GM11168 (cell line): ENCODE results near the gene TOX2.

Experiments used
- in situ Hi-C: fragments of 300-500 bp; cut with MboI; formaldehyde crosslinking; loops from one replicate; pipeline ENCODE4 v1.12.0; 2022; ENCODE audit warnings: low sequenced_read_pairs; ENCODE audit not compliant: unreplicated experiment

TOX2 gene

DNA sequence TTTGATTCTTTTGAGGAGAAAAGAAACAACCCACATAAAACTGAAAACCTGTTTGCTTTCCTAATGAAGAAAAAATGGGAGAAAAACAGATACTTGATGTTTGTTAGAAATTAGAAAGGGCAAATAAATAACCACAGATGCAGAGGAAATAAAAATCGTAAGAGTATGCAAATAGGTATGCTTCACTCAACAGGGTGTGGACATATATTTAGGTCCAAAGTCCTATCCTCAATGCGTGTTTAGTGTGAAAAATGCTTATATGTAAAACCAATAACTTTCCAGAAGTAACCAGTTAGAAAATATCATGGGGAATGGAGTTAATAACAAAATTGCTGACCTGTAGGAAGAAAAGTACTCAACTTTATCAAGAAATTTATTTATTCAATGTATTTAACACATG, 135.7 kb downstream of the TOX2 start:
- in situ Hi-C loops = no loop called here

DNA sequence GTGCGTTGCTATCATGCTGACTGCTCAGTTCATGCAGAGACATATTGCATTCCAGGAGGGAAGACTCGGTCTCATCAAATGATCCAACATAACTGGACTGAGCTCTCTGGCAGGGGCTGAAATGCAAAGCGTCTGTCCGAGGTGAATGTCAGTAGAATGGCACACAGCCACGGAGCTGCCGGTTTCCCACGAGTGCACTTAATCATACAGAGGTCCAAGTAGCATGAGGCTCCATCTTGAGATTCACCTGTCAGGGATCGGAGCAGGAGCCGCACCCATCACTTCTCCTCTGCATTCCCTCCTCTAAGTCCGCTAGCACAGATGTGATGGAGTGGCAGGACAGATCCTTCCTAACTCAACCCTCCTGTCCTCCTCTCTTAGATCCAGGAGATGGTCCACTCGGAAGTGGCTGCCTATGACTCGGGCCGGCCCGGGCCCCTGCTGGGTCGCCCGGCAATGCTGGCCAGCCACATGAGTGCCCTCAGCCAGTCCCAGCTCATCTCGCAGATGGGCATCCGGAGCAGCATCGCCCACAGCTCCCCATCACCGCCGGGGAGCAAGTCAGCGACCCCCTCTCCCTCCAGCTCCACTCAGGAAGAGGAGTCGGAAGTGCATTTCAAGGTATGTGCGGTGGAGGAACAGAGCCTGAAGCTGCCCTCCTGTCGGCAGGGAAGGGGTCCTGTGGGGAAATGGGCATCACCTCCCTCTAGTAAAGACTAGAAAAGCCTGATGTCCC, 136.4 kb downstream of the TOX2 start:
- in situ Hi-C loops = no loop called here

DNA sequence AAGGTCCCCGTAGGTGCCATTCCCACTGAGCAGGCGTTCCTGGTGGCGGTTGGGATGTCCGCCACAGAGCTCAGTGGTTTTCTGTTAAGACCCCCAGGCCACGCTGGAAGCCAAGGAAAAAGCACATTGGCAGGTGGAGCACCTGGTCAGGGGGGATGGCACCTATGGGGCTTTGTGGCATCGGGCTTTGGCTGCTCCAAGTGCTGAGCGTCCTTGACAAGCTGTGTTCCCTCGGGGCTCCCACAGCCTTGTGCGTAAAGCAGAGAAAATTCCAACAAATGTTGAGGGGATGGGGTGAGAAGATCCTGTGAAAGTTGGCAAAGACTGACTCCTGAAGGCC, 137.0 kb downstream of the TOX2 start:
- in situ Hi-C loops = no loop called here

DNA sequence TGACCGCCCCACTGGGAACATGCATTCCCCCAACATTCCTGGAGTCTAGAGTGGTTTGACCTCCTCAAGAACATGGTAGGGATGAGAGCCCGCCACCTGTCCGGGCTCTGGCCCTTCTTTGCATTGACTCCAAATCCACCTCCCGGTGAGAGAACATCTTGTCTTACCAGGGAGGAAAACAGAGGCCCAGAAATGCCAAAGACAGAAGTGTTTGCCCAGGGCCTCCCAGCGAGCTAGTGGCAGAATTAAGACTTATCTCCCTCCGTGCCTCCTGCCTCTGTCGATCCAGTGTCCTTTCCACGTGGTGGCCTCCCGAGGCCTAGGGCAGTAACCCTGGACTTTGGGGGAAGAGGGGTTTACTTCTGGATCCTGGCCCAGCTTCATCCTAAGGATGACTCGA, 137.5 kb downstream of the TOX2 start:
- in situ Hi-C loops = no loop called here

DNA sequence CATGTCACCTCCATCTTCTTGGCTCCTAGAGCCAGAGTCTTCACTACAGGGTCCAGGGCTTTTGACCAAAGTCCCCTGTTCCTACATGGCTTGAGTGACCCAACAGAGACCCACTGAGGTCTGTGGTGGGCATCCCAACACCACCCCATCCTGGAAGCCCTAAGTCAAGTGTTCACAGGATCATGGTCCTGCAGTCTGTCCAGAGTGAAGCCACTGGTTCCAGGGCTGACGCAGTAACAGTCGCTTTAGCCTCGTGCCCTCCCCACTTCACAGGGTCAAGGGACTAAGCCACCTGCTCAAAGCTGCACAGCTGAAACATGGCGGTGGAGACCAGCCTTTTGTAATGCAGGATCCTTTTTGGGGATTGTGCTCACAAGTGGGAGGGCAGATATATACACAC, 138.4 kb downstream of the TOX2 start:
- in situ Hi-C loops = no loop called here

DNA sequence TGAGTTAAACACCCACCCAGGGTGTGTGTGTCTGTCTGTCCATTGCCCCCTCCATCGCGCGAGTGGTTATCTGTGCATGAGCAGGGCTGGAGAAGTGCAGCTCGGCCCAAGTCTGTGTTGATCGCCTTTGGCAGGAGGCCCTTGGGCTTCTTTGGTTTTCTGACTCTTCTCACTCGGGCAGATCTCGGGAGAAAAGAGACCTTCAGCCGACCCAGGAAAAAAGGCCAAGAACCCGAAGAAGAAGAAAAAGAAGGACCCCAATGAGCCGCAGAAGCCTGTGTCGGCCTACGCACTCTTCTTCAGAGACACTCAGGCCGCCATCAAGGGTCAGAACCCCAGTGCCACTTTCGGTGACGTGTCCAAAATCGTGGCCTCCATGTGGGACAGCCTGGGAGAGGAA, 139.5 kb downstream of the TOX2 start:
- in situ Hi-C loops = no loop called here

DNA sequence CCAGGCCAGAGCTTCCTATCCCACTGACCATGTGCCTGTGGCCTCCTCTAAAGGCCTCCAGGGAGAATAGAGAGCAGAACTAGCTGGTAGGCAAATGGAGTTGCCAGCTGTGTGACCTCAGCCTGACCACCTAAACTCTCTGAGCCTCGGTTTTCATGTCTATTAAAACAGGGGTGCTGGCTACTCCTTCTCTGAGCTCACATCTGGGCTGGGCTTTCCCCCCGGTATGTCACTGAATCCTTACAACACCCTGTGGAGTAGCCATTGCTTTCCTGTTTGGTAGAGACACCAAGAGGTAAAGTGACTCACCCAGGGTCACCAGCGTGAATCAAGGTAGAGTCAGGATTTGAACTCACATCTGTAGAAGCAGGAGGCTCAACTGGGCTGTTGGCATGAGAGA, 140.2 kb downstream of the TOX2 start:
- in situ Hi-C loops = no loop called here

DNA sequence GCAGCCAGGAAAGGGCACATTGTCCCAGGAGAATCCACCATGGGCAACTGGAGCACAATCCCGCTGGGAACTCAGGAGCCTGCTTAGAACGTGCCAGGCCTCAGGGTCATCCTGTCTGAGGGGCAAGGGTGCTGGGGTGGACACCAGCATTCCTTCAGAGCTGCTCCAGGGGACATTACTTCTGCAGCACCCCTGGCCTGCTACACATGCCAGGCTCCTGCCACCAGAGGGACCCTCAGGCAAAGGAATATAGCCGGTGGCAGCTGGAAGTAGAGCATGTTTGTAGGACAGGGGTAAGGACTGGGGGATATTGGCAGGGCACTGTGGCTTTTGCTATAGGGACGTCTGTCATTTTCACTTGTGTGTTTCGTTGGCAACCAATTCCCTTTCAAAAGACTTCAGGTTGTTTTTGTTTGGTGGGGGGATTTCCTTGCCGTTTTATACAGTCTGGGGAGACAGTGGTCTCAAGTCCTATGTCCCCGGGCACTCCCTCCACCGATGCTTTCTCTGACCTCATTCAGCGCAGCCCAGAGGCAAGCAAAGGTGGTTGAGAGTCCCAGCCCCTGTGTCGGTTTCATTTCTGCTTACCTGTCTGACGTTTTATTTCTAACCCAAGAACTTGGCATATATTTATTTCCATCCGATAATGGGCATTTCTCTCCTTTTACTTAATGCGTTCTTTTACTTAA, 141.5 kb downstream of the TOX2 start:
- in situ Hi-C loops = no loop called here

DNA sequence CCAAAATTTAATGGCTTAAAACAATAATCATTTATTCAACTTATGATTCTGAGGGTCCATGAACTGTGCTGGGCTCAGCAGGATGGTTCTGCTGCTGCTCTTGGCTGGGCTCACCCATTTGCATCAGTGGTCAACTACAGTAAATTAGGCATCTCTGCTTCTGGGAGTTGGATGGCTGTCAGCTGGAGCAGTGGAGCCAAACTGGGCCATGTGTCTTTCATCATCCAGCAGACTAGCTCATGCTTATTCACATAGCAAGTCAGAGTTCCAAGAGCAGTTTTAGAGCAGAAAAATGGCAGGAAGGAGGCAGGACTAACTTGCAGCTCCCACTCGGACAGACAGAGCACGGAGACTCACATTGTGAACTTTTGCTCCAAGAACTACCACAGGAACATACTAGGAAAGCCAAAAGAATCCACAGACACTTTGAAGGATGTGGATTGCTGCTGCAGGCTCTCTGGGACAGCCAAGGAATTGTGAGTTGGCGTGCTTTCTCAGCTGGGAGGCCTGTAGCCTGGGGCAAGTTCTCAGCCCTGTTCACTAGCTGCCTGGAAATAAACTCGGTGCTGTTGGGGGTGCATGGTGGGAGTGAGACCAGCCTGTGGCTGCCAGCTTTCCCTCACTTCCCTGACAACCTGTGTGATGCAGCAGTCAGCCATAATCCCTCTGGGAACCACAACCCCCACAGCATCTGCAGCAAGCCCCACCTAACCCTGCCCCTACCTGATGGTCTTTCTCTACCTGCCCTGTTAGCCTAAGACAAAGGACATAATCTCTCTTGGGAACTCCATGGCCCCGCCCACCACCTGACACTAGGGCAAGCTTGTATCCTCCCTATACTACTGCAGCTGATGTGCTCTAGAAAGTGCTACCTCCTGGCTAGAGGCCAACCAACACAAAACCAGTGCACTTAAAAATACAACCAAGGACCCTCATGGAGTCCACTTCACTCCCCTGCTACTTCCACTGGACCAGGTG, 143.3 kb downstream of the TOX2 start:
- in situ Hi-C loops = no loop called here

DNA sequence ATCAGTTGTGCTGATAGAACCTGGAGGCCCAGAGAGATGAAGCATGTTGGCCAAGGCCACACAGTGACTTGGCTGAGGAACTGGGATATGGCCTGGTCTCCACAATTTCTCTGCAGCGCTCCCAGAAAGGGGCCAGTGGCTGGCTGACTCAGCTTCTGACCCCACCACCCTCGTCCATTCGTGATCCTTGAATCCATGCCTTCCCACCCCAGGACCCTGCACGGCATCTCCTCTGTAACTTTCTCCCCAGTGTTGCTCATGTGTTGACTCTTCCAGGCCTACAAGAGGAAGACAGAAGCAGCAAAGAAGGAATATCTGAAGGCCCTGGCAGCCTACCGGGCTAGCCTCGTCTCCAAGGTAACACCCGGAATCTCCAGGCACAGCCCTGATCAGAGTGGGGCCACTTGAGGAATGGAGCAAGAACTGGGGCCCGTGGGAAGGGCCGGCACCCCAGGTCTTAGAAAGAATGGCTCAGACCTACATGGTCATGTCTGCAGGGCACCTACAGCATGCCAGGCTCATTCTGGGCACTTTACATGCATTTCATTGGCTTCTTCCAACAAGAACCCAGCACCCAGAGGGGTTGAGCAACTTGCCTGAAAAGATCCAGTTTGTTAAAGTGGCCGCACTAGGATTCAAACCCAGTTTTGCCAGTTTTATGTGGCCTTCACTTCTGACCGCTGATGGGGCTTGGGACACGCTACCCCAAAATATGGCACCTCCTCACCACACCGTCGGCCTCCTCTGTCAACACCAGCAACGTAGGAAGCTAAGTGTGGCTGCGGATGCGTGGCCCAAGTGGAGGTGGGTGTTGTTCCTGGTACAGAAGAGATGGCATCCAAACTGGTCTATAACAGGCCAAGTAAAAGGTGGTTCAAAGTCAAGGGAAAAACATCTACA, 150.1 kb downstream of the TOX2 start:
- in situ Hi-C loops = no loop called here

DNA sequence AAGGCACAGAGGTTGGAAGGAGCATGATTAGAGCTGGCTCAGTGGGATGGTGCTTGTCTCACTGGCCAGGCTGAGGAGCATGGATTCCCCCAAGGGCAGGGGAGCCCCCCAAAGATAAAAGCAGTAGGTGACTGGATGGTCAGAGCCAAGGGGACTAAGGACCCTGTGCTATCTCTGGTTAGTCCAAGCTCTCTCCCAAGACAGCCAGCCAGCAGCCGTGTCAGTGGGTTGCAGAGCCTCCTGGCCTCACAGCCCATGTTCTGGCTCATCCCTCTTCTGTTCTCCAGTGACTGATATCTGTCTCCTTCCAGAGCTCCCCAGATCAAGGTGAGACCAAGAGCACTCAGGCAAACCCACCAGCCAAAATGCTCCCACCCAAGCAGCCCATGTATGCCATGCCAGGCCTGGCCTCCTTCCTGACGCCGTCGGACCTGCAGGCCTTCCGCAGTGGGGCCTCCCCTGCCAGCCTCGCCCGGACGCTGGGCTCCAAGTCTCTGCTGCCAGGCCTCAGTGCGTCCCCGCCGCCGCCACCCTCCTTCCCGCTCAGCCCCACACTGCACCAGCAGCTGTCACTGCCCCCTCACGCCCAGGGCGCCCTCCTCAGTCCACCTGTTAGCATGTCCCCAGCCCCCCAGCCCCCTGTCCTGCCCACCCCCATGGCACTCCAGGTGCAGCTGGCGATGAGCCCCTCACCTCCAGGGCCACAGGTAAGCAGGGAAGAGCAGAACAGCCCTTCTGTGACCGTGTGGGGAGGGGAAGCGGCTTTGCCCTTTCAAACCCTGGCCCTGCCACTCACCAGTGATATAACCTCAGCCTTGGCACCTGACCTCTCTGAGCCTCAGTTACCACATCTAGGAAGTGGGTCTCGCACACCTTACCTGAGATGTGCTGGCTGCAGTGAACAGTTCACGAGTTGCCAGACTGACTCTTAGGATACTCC, 151.0 kb downstream of the TOX2 start:
- in situ Hi-C loops = no loop called here

DNA sequence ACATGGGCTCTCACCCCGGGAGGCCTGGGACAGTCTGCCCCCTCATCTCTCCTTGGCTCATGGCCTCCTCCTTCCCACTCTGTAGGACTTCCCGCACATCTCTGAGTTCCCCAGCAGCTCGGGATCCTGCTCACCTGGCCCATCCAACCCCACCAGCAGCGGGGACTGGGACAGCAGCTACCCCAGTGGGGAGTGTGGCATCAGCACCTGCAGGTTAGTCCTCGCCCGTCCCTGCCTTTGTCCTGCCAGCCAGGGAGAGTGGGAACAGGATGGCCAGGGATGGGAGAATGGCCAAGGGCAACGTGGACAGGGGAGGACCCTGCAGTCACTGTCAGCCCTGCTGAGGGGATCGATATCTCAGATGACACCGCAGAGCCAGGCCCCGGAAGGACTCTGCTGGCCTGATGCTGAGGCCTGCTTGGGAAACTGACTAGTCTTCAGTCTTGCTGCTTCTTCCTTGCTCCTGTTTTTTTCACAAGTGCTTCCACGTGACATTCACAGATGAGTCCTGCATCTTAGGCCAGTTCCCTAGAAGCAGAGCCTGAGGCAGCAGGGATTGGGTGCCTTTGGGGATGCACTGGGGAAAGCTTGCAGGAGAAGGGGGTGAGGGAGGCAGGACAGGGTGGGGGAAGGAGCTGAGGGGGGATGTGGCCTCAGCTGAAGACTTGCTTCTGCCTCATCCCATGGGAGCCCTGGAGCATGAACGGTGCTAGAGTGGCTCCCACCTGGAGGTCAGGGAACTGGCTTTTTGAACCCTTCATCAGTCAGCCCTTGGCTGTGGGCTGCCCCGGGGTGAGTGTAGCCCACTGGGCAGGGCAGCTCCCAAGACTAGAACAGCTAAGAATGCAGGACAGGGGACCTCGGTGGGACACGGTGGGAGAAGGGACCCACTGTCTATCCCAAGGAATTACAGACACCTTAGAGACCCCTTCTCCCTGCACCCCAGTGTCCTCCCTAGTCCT, 152.3 kb downstream of the TOX2 start:
- in situ Hi-C loops = no loop called here

DNA sequence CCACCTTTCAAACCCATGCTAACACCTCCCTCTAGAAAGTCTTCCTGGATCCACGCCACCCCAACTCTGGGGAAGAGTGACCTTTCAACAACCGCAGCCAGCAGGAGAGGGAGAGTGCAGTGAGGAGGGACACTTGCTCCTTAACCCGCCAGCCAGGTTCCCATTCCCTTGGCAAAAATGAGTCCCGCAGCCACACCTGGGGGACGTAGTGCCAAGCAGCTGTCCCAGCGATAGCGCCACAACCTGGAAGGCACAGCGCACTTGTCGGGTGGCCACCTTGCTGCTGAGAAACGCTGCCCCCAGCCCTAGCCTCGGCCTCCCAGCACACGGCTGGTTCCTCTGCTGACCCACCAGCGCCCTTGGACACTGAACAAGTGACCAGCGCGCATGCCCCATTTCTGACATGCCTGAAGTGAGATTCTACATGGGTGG, 153.0 kb downstream of the TOX2 start:
- in situ Hi-C loops = no loop called here

DNA sequence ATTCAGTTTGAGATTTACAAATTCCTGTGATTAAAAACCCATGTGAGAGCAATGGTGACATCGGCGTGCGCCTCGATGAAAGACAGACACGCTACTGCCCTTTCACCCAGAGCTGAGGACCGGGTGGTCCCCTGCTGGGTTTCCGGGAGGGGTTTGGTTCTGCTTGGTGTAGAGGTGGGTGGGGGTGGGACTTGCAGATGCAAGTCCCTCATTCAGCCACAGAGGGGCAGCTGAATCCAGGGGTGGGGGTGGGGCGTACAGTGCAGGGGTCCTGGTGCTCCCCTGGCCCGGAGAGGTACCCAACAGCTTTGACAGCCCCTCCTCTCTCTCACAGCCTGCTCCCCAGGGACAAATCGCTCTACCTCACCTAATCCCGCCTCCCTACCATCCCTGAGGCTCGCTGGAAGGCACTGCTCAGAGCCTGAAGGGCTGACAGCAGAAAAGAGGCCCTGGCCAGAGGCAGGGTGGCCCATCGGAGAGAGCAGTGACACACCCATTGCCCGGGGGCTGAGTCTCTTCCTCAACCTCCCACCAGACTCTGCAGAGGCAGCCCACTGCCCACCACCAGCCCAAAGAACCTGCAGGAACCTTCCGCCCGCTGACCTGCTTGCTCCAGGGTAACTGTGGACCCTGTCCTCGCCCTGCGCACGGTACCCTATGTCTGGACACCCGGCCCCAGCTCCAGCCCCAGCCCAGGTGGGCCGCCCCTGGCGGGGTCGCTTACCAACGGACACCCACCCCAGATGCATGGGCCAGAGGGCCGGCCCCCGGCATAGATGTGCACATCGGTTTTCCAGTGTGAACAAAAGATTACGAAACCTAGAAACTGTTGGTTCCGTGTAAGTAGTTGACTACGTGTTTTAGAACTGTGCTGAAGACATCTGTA, 153.9 kb downstream of the TOX2 start:
- in situ Hi-C loops = no loop called here

DNA sequence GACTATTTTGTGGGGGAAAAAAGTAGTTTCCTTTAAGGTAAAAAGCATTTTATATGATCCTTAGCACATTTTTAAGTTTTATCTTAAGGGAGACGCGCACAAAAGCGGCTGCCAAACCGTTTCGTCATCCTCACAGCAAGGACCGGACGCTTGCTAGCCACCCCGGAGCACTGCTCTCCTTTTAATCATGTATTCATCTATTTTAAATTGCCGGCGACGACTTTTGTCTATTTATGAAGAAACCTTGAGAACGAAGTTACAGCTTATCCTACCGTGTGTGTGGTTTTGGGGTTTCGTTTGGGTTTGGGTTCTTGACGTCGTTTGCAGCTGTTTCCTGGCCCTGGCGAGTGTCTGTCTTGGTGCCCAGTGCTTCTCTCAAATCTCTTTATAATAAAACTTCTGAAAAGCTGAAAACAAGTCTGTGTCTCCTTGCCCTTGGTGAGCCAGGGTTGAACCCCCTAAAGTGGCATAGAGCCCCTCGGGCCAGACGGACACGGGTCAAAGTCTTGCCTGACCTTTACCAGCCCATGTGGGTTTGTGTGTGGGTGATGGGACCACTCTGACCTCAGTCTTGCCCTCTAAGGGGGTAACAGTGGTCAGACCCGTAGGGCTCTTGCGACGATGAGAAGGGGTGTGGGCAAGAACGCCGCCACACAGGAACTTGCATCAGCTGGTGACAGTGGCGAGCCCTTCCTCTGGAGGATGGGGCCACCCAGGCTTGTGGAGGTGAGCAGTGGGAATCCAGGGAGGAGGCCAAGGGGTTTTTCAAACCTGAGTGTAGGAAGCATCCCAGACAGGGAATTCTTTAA, 154.8 kb downstream of the TOX2 start:
- in situ Hi-C loops = no loop called here
